Hepatocyte (in vitro differentiated cells): ENCODE measurements around the gene TRIM34.
"Not testable (repeated sequence)": the region's sequence is repeated elsewhere in the genome, so short reads cannot be mapped to it uniquely, and the experiment has no call there.

ENCODE experiments used
- CTCF ChIP-seq: fragments of 200-600 bp; sonication (generic); IDR thresholded peaks from 2 replicates; pipeline ENCODE4 v1.5.1; 2016; ENCODE audit warnings: antibody characterized with exemption, mild to moderate bottlenecking; ENCODE audit not compliant: poor library complexity
- EZH2phosphoT487 ChIP-seq: fragments of 200-600 bp; sonication (generic); IDR thresholded peaks from one replicate; pipeline ENCODE4 v1.6.1; 2018; ENCODE audit warnings: antibody characterized with exemption, mild to moderate bottlenecking, low read depth, moderate library complexity; ENCODE audit not compliant: unreplicated experiment, severe bottlenecking

GRCh38 chr11:5656956-5657355 lies 32.2 kb downstream of the TRIM34 start:
- not testable (repeated sequence) for TF ChIP-seq CTCF, EZH2phosphoT487
